Sigmoid colon (tissue), 3 donors: ENCODE data around the gene GLP2R.

Experiments used
- POLR2A ChIP-seq, 2 donors: fragments of 450-650 bp; IDR thresholded peaks; one replicate each; pipeline ENCODE4 v1.6.1; 2016; ENCODE audit warnings: antibody characterized with exemption in 2 of 2, mild to moderate bottlenecking in 2 of 2, moderate library complexity in 2 of 2
- TF ChIP-seq, protein P1 (sequence below), 4 experiments: fragments of 450-650 bp in 3 of 4; fragments of 200-600 bp in 1 of 4; IDR thresholded peaks; one replicate each; pipeline ENCODE4 v1.5.1; 2016 to 2019; ENCODE audit warnings: antibody characterized with exemption in 4 of 4, mild to moderate bottlenecking in 3 of 4, moderate library complexity in 2 of 4

GRCh38 chr17:9809409-9809808, 16.3 kb upstream of the GLP2R start:
- TF ChIP-seq, protein P1, sequence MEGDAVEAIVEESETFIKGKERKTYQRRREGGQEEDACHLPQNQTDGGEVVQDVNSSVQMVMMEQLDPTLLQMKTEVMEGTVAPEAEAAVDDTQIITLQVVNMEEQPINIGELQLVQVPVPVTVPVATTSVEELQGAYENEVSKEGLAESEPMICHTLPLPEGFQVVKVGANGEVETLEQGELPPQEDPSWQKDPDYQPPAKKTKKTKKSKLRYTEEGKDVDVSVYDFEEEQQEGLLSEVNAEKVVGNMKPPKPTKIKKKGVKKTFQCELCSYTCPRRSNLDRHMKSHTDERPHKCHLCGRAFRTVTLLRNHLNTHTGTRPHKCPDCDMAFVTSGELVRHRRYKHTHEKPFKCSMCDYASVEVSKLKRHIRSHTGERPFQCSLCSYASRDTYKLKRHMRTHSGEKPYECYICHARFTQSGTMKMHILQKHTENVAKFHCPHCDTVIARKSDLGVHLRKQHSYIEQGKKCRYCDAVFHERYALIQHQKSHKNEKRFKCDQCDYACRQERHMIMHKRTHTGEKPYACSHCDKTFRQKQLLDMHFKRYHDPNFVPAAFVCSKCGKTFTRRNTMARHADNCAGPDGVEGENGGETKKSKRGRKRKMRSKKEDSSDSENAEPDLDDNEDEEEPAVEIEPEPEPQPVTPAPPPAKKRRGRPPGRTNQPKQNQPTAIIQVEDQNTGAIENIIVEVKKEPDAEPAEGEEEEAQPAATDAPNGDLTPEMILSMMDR (IDR thresholded peaks at IDR 0.05) = no peak
- TF ChIP-seq POLR2A (IDR thresholded peaks at IDR 0.05) = no peak
